ENCODE data around the gene LINC00305. TPM values are rescaled to one million over a fixed set of nuclear protein-coding genes. Genes with fewer than 3 reads are reported as not detected.

Gene LINC00305
- total RNA-seq, 4 donors from 2014 or later = not detected

- H3K36me3 ChIP-seq = no peaks in the 10 kb centered on the region
These were observed 30.5 kb downstream of the LINC00305 start for GRCh38 chr18:64118406-64118805.

GRCh38 chr18:64116571-64117175, 32.2 kb downstream of the LINC00305 start:
- no peaks in the 10 kb centered on the region for H3K4me1 ChIP-seq
- H3K9me3 ChIP-seq = no peaks in the 10 kb centered on the region
- no peak for DNase-seq (ENCODE audit: low spot score in 2 of 2)
- H3K36me3 ChIP-seq = no peaks in the 10 kb centered on the region
- no peaks in the 10 kb centered on the region for H3K27me3 ChIP-seq
- WGBS = 57% methylated on average over 5 of the region's 5 CpGs
- no peak for TF ChIP-seq POLR2A (IDR thresholded peaks at IDR 0.05)
- TF ChIP-seq POLR2AphosphoS5 (IDR thresholded peaks at IDR 0.05) = no peak
- no peak for TF ChIP-seq CTCF (IDR thresholded peaks at IDR 0.05)
- no peak for TF ChIP-seq EP300 (IDR thresholded peaks at IDR 0.05)
- H3K27ac ChIP-seq = no peak overlapping the region
- H3K4me3 ChIP-seq = no peak overlapping the region

More at GRCh38 chr18:64118406-64118805, 30.5 kb downstream of the LINC00305 start:
- Histone ChIP-seq H3K9me3 (no peaks in the 10 kb centered on the region), H3K27ac (no peak overlapping the region), H3K4me1 (no peaks in the 10 kb centered on the region), H3K4me3 (no peak overlapping the region), H3K27me3 (no peaks in the 10 kb centered on the region)
- no peak for DNase-seq (ENCODE audit: low spot score in 2 of 2)
- TF ChIP-seq POLR2A (IDR thresholded peaks at IDR 0.05) (no peak), EP300 (IDR thresholded peaks at IDR 0.05) (no peak), CTCF (IDR thresholded peaks at IDR 0.05) (no peak)
- 79% methylated on average over 3 of the region's 3 CpGs for WGBS

- WGBS = 94% methylated on average over 3 of the region's 3 CpGs
- TF ChIP-seq CTCF (IDR thresholded peaks at IDR 0.05) (no peak), EP300 (IDR thresholded peaks at IDR 0.05) (no peak), POLR2A (IDR thresholded peaks at IDR 0.05) (no peak), POLR2AphosphoS5 (IDR thresholded peaks at IDR 0.05) (no peak)
- Histone ChIP-seq H3K27ac (no peak overlapping the region), H3K4me1 (no peaks in the 10 kb centered on the region), H3K4me3 (no peak overlapping the region), H3K27me3 (no peaks in the 10 kb centered on the region), H3K9me3 (no peaks in the 10 kb centered on the region), H3K36me3 (no peaks in the 10 kb centered on the region)
- no peak for DNase-seq (ENCODE audit: low spot score in 2 of 2)
These were observed 33.0 kb downstream of the LINC00305 start for GRCh38 chr18:64115881-64116280.

- Histone ChIP-seq H3K27me3 (no peaks in the 10 kb centered on the region), H3K27ac (no peak overlapping the region), H3K4me3 (no peak overlapping the region), H3K4me1 (no peaks in the 10 kb centered on the region), H3K36me3 (no peaks in the 10 kb centered on the region), H3K9me3 (no peaks in the 10 kb centered on the region)
- 89% methylated on average over 9 of the region's 9 CpGs for WGBS
- DNase-seq (ENCODE audit: low spot score in 2 of 2) = no peak
- TF ChIP-seq POLR2AphosphoS5 (IDR thresholded peaks at IDR 0.05) = no peak
- TF ChIP-seq EP300 (IDR thresholded peaks at IDR 0.05) = no peak
- TF ChIP-seq CTCF (IDR thresholded peaks at IDR 0.05) = no peak
- TF ChIP-seq POLR2A (IDR thresholded peaks at IDR 0.05) = no peak
These were observed 36.9 kb downstream of the LINC00305 start for GRCh38 chr18:64111950-64112349.

- no peaks in the 10 kb centered on the region for H3K27me3 ChIP-seq
- DNase-seq (ENCODE audit: low spot score in 2 of 2) = no peak
- H3K36me3 ChIP-seq = no peaks in the 10 kb centered on the region
- no peak overlapping the region for H3K27ac ChIP-seq
- TF ChIP-seq CTCF (IDR thresholded peaks at IDR 0.05) = no peak
- TF ChIP-seq POLR2AphosphoS5 (IDR thresholded peaks at IDR 0.05) = no peak
- TF ChIP-seq EP300 (IDR thresholded peaks at IDR 0.05) = no peak
- TF ChIP-seq POLR2A (IDR thresholded peaks at IDR 0.05) = no peak
- H3K4me1 ChIP-seq = no peaks in the 10 kb centered on the region
- no peaks in the 10 kb centered on the region for H3K9me3 ChIP-seq
- H3K4me3 ChIP-seq = no peak overlapping the region
- 65% methylated on average over 7 of the region's 7 CpGs for WGBS
These were observed 38.0 kb downstream of the LINC00305 start for GRCh38 chr18:64110692-64111480.

Data from suprapubic skin (tissue), 4 donors.